ENCODE data around the gene VWA5B1.

Gene VWA5B1

GRCh38 chr1:20322825-20323612 is 32.3 kb downstream of the VWA5B1 start:
- peak in 1 of 2 donors; percentile 44 for DNase-seq (ENCODE audit: low read depth in 2 of 2)

DNA sequence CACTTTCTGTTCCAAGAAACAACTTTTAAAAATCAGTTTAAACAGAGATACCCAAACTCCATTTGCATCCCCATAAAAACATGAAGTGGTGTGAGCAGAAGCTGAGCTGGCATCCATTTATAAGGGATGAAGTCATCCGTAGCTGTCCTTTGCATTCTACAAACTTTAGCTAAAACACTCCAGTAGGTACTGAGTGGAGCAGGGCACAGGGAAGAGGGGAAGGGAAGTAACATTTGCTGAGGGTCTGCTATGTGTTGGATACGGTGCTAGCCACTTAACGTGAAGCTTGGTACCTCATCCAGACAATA is 32.9 kb downstream of the VWA5B1 start:
- no peak for DNase-seq (ENCODE audit: low read depth in 2 of 2)

DNA sequence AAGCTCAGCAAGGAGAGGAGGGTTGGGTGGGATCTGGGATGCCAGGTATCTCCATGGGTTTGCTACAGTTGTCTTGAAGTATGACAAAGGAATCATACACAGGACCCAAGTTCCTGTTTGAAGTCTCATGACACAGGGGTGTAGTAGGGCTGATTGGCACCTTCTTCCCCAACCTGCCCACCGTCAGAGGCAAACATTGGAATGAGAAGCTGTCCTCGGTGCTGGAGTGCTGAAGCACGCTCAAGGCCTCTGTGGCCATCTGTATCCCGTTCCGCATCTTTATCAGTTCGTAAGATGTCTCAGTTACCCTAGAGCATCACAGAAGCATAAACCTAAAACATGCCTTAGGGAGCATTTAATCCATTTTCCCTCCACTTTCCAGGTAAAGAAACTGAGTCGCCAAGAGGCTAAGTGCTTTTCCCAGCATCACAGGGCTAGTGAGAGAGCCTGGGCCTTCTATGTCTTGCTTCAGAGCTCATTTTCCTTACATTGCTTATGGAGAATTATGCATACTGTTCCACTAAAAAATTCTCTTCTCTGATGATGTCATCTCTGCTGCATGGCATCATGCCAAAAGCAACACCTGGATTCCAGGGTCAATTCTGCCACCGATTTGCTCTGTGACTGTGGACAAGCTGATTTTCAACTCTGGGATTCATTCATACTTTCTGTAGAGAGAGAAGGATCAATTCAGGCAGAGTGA is 34.2 kb downstream of the VWA5B1 start:
- DNase-seq (ENCODE audit: low read depth in 2 of 2), result no peak

DNA sequence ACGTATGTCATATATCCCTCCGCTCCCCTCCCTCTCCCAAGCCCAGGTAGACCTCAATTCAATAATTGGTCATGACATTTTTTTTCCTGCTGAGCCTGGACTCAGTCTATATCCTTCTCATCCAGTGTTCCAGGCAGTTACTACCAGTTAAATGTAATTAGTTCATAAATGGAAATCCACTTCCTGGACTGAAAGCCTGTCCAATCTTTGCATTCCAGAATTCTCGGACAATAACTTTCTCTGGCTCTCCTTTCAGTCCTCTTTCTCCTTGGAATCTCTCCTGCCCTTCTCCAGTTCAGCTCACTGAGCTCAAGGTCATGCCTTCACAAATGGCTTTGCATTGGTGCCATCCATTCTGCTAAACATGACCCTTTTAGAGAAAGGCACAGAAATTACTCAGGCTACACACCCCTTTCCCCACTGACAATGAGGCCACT is 34.8 kb downstream of the VWA5B1 start:
- DNase-seq (ENCODE audit: low read depth in 2 of 2), result no peak

GRCh38 chr1:20325844-20326420 is 35.3 kb downstream of the VWA5B1 start:
- DNase-seq (ENCODE audit: low read depth in 2 of 2), result no peak

DNA sequence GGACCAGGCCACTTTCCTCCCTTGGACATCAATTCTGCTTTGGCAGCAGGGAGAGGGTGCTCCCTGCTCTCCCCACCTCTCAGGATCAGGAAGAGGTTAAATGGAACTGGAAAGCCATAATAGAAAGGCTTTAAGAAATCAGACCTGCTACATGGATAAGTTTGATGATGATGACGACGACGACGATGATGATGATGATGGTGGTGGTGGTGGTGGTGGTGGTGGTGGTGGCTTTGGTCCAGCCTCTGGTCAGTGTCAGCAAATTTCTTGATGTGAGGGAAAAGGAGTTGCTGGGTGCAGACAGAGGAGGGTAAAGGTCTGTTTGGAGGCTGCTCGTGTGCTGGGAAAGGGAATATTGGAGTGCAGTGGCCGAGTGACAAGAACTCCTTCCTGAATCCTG is 36.8 kb downstream of the VWA5B1 start:
- no peak for DNase-seq (ENCODE audit: low read depth in 2 of 2)

- DNase-seq (ENCODE audit: low read depth in 2 of 2), result no peak
Measured at GRCh38 chr1:20328201-20328600, 37.5 kb downstream of the VWA5B1 start.

DNA sequence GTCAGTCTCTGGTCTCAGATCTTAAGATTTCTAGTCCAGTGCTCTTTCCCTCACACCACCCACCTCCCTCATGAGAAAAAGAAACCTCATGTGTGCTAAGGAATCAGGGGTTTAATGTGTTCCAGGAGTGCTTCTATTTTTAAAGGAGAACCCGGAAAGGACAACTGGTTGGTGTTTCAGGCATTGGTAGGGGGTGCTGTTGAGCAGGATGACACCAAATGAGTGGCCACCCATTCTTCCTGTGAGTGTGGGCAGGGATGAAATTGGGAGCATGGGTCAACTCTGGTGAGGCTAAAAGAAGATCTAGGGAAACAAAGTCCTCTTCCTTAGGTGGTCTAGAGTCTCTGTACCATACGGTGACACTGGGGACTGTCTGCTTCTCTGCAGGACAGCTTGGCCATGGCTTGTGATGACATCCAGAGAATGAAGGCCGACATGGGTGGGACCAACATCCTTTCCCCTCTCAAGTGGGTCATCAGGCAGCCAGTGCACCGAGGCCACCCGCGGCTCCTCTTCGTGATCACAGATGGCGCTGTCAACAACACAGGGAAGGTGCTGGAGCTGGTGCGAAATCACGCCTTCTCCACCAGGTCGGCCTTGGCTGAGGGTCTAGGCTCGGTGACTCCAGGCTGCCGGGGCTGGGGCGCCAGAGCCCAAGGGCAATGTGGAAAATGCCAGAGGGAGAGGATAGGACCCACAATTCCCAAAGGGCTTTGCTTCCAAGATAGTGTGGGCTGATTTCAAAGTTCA is 39.3 kb downstream of the VWA5B1 start:
- no peak for DNase-seq (ENCODE audit: low read depth in 2 of 2)

DNA sequence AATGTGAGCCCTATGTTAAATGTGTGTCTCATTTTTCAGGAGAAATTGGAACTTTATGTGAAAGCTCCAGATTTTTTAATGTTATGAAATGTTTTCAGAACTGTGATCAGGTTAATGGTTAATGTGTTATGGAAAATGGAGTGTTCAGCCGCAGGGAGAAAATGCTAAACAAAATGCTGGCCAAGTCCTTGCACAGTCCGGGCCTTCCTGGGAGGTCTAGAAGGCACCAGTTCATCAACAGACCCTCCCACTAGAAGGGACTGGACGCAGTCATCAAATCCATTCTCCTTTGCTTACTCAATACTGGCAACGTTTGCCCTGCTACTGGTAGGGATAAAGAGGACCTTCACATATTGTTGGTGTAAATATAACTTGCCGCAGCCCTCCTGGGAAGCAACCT is 43.4 kb downstream of the VWA5B1 start:
- DNase-seq (ENCODE audit: low read depth in 2 of 2), result no peak

DNA sequence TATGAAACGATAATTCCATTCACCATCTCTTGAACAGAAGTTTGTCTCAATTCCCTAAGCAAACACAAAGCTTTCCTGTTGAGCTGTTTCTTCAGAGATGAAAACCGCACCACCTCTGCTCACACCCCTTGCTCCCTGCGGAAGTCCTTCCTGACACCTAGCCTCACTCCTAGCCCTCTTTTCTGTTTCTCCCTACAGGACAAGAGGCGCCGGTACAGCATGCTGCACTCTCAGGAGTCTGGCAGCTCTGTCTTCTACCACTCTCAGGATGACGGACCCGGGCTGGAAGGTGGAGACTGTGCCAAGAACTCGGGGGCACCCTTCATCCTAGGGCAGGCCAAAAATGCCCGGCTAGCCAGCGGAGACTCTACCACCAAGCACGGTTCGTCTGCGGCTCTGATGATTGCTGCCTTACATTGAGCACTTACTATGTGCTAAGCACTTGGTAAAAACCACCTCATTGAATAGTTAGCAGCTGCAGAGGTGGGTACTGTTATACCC is 45.5 kb downstream of the VWA5B1 start:
- no peak for DNase-seq (ENCODE audit: low read depth in 2 of 2)

- DNase-seq (ENCODE audit: low read depth in 2 of 2), result no peak
Measured at GRCh38 chr1:20337581-20337980, 46.9 kb downstream of the VWA5B1 start.

GRCh38 chr1:20339811-20340457 is 49.3 kb downstream of the VWA5B1 start:
- no peak for DNase-seq (ENCODE audit: low read depth in 2 of 2)

DNA sequence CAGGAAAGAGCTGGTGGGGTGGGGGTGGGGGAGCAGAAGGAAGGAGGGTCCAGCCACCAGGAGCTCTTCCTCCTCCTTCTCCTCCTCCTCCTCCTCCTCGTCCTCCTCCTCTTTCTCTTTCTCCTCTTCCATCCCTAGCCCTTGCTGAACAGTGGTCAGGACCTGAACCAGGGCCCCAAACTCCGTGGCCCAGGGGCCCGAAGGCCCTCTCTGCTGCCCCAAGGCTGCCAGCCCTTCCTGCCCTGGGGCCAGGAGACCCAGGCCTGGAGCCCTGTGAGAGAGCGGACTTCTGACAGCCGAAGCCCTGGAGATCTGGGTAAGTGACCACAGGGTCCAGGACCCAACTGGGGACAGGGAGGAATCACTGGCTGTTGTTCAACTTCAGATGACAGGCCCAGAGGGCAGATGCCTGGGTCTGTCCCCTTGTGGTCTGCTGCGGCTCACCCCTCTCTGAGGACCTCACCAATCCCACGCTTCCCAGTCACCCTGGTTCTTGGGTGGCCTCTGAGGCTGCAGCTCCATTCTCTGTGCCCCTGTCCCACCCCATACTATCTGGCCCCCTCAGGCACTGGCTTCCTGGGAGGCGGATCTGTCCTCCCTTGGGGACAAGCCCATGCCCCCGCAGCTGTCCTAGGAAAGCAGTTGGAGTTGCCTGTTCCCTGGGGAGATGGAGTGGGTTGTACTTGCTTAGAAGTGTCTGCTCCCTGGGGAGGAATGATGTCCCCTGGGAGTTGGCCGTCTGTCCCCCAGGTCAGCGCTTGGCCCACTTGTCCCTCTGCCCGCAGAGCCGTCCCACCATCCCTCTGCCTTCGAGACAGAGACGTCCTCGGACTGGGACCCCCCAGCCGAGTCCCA is 51.8 kb downstream of the VWA5B1 start:
- no peak for DNase-seq (ENCODE audit: low read depth in 2 of 2)

DNA sequence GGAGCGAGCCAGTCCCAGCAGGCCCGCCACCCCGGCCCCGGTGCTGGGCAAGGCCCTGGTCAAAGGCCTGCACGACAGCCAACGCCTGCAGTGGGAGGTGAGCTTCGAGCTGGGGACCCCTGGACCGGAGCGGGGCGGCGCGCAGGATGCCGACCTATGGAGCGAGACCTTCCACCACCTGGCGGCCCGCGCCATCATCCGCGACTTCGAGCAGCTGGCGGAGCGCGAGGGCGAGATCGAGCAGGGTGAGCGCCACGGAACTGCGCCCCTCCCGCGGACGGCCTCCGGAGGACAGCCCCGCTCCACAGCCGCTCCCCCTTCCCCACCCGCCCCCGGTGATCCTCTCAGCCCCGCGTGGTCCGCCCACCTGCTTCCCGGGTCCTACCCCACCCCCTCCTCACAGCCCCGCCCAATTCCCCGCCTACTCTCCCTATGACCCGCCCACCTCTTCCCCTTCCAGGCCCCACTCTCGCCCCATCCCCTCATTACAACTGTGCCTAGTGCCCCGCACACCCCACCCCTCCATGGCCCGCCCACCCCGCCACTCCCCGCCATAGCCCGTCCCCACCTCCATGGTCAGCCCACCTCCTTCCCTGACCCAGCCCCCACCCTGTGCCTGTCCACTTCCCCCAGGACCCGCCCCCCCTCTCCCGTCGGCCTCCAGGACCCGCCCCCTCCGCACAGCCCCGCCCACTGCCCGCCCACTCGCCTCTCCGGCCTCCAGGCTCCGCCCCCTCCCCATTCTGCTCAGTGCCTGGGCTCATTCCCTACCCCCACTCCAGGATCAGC is 52.7 kb downstream of the VWA5B1 start:
- no peak for DNase-seq (ENCODE audit: low read depth in 2 of 2)

DNA sequence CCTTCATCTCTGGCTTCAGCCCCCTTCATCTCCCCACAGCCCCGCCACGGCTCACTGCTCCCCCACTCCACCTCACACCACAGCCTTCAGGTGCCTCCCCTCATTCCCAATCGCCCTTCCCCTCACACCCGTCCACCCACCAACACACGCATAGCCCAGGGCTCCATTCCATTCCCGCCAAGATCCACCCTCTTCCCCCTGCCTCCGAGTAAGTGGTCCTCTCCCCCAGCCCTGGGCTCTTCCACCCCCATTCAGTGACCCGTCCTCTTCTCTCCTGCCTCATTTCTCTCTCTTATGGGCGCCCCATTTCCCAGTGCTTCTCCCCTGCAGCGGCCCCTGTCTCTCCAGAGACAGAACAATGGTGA is 53.2 kb downstream of the VWA5B1 start:
- DNase-seq (ENCODE audit: low read depth in 2 of 2), result no peak

DNA sequence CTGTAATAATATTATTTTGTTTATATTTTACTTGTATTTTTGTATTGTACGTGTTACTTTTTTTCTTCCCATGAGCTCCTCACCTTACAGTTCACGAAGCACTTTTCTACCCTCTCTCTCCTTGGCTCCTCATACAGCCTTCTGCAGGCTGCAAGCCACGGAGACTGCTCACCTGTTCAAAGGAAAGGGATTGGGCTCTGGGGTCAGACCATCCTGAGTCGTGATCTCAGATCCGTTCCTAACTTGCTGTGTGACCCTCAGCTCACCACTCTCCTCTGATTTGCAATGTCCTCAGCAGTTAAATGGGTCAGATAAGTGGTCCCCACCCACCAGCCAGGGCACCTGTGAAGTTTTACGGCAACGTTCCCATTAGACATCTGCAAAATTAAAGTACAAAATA is 54.1 kb downstream of the VWA5B1 start:
- no peak for DNase-seq (ENCODE audit: low read depth in 2 of 2)

DNA sequence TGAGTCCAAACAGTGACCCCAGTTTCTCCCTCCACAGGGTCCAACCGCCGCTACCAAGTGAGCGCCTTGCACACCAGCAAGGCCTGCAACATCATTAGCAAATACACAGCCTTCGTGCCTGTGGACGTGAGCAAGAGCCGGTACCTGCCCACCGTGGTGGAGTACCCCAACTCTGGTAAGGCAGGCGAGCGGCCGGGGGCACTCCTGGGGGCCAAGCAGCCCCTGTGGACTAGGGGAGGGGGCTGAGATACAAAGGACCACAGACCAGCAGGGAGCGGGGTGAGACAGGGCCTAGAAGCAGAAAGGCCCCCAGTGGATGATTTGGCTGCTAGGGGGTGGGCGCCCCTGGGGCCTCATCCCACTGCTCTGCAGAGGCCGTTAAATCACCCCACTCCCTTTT is 54.7 kb downstream of the VWA5B1 start:
- no peak for DNase-seq (ENCODE audit: low read depth in 2 of 2)

DNA sequence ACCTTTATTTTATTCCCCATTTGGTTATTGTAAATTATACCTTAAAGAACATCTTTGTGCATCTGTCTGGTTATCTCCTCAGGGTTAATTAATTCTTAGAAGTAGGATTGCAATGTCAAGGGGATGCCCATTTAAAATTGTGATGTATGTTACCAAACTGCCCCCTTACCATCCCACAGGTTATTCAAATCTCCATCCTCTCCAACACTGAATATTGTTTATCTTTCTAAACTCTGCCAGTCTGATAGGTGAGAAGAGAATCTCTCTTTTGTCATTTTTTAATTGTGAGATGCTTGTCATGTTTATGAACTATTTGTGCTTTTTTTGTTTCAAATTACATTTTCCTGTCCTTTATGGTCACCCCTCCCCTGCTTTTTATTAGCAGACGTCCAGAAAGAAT is 55.8 kb downstream of the VWA5B1 start:
- no peak for DNase-seq (ENCODE audit: low read depth in 2 of 2)

DNA sequence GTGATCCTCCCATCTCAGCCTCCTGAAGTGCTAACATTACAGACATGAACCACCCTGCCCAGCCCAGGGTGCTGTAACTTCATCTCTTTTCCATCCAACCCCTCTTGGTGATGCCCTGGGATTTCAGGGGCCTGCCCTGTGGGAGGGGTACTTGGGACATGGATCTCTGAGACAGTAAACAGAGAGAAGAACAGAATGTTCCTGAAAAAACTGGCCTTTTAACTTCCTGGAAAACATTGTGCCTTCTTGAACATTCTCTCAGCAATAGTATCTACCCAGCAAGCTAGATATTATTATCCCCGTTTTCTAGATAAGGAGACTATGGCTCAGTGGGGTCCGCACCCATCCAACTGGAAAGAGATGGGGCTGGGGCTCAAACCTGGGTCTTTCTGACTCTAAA is 57.0 kb downstream of the VWA5B1 start:
- DNase-seq (ENCODE audit: low read depth in 2 of 2), result no peak

- no peak for DNase-seq (ENCODE audit: low read depth in 2 of 2)
Measured at GRCh38 chr1:20348326-20348915, 57.7 kb downstream of the VWA5B1 start.

Data from stimulated activated CD4-positive, alpha-beta T cell treated with anti-CD3 and anti-CD28 coated beads, Interleukin-15, amount 100 ng/mL, for 48 hours (primary cell).